NB4 (cell line): ENCODE data around the gene ADORA2A.

Source experiments
- CTCF ChIP-seq: IDR thresholded peaks from one replicate; pipeline ENCODE4 v1.5.1; 2012; ENCODE audit warnings: low read depth, low read length
- MAX ChIP-seq: IDR thresholded peaks from 2 replicates; pipeline ENCODE4 v1.6.1; 2011; ENCODE audit warnings: low read depth, low read length
- POLR2A ChIP-seq: IDR thresholded peaks from 2 replicates; pipeline ENCODE4 v1.6.1; 2011; ENCODE audit warnings: mild to moderate bottlenecking; ENCODE audit not compliant: insufficient read length; ENCODE audit errors: extremely low read depth

- TF ChIP-seq POLR2A (no peak), CTCF (no peak), MAX (no peak)
Observed at GRCh38 chr22:24408630-24409029, 18.8 kb upstream of the ADORA2A start.
